HCT116 (cell line): ENCODE results near the gene SEC14L1. TPM values are rescaled to one million over a fixed set of nuclear protein-coding genes. Genes with fewer than 3 reads are reported as not detected.
"Not testable (repeated sequence)": the region's sequence is repeated elsewhere in the genome, so short reads cannot be mapped to it uniquely, and the experiment has no call there.

ENCODE experiments used
- ATAC-seq: fragments of 200-7000 bp; cut with Tn5 transposase; 2 replicates; pipeline ENCODE4 v1.9.1; 2020; ENCODE audit warnings: mild to moderate bottlenecking, moderate library complexity
- BruUV-seq: library from RNA; stranded (reverse); fragments of 400-500 nt; replicated peaks from 2 replicates; lab custom pipeline; 2021; lab: Mats Ljungman, UMichigan
- CTCF ChIA-PET: fragments of 300-600 bp; sonication (Branson Sonifier 250); formaldehyde crosslinking; loops from one replicate; lab custom pipeline; 2021; ENCODE audit warnings: antibody characterized with exemption; lab: Charles Lee
- POLR2A ChIA-PET: fragments of 300-600, 350-600 bp; sonication (Branson Sonifier 250); formaldehyde crosslinking; loops from one replicate; lab custom pipeline; 2021; ENCODE audit warnings: antibody characterized with exemption; lab: Charles Lee
- RAD21 ChIA-PET, 2 experiments: fragments of 300-600 bp; sonication (Branson Sonifier 250); formaldehyde crosslinking; loops; one replicate each; lab custom pipeline; 2023; ENCODE audit warnings: low total read pairs in 2 of 2; ENCODE audit not compliant: uncharacterized antibody in 2 of 2, unreplicated experiment in 2 of 2, low non-redundant PET in 1 of 2; lab: Charles Lee
- DNase-seq: peaks from one replicate; pipeline ENCODE4 v3.0.0-alpha.2; 2010; ENCODE audit warnings: low read depth, low spot score
- H2AFZ ChIP-seq: fragments of 200-600 bp; shearing (Covaris generic), sonication (generic); 2 replicates; pipeline ENCODE4 v1.6.1; 2017; ENCODE audit warnings: low read depth, mixed run types, mixed read lengths, antibody characterized with exemption, low read length; ENCODE audit not compliant: poor library complexity, severe bottlenecking
- H3K27ac ChIP-seq: 2 replicates; pipeline ENCODE4 v1.5.1; 2012; ENCODE audit warnings: low read depth, low read length
- H3K27me3 ChIP-seq: fragments of 200-600 bp; sonication (generic); 2 replicates; pipeline ENCODE4 v1.6.1; 2016; ENCODE audit warnings: mixed run types, low read length, mixed read lengths; ENCODE audit not compliant: insufficient read depth
- H3K36me3 ChIP-seq, 2 experiments: fragments of 200-500 bp in 1 of 2; fragments of 200-600 bp in 1 of 2; sonication (Bioruptor generic) in 1 of 2; sonication (generic) in 1 of 2; 2 replicates each; pipeline versions ENCODE4 v1.5.1 to v1.6.1; 2014 to 2016; ENCODE audit warnings: low read length in 2 of 2, inconsistent platforms in 1 of 2, mixed read lengths in 1 of 2, mixed run types in 1 of 2; ENCODE audit not compliant: insufficient read depth in 2 of 2, control insufficient read depth in 1 of 2
- H3K4me1 ChIP-seq, 2 experiments: fragments of 200-600 bp in 1 of 2; sonication (generic) in 1 of 2; 2 replicates each; pipeline versions ENCODE4 v1.5.1 to v1.6.1; 2012 to 2017; ENCODE audit warnings: low read length in 2 of 2, inconsistent platforms in 1 of 2, mild to moderate bottlenecking in 1 of 2, mixed read lengths in 1 of 2, mixed run types in 1 of 2, moderate library complexity in 1 of 2; ENCODE audit not compliant: insufficient read depth in 2 of 2, control insufficient read depth in 1 of 2
- H3K4me2 ChIP-seq: fragments of 200-600 bp; sonication (generic); 2 replicates; pipeline ENCODE4 v1.6.1; 2017; ENCODE audit warnings: mixed run types, low read length, mixed read lengths
- H3K4me3 ChIP-seq, 2 experiments: fragments of 200-600 bp in 1 of 2; sonication (generic) in 1 of 2; replicated peaks in 1 of 2; 2 replicates each; pipeline ENCODE4 v1.5.1; 2011 to 2016; ENCODE audit warnings: low read length in 2 of 2, control low read depth in 1 of 2, low read depth in 1 of 2, mild to moderate bottlenecking in 1 of 2, mixed read lengths in 1 of 2, mixed run types in 1 of 2
- H3K79me2 ChIP-seq: fragments of 200-600 bp; sonication (generic); 2 replicates; pipeline ENCODE4 v1.6.1; 2017; ENCODE audit warnings: mild to moderate bottlenecking, mixed run types, low read length, moderate library complexity, mixed read lengths; ENCODE audit not compliant: insufficient read depth
- H3K9ac ChIP-seq: fragments of 200-600 bp; sonication (generic); 2 replicates; pipeline ENCODE4 v1.6.1; 2016; ENCODE audit warnings: low read length, mixed read lengths
- H3K9me2 ChIP-seq: fragments of 200-600 bp; sonication (generic), shearing (Covaris generic); 2 replicates; pipeline ENCODE4 v1.6.1; 2017; ENCODE audit warnings: mixed run types, mild to moderate bottlenecking, moderate library complexity; ENCODE audit not compliant: insufficient read depth
- H3K9me3 ChIP-seq, 2 experiments: fragments of 200-500 bp in 1 of 2; fragments of 200-600 bp in 1 of 2; sonication (Bioruptor generic) in 1 of 2; sonication (generic) in 1 of 2; 2 replicates each; pipeline ENCODE4 v1.6.1; 2014 to 2017; ENCODE audit warnings: low read length in 2 of 2, mixed read lengths in 2 of 2, inconsistent platforms in 1 of 2, low read depth in 1 of 2, mild to moderate bottlenecking in 1 of 2, mixed run types in 1 of 2, moderate library complexity in 1 of 2; ENCODE audit not compliant: control insufficient read depth in 1 of 2, insufficient read depth in 1 of 2
- H4K20me1 ChIP-seq: fragments of 200-600 bp; sonication (generic), shearing (Covaris generic); 2 replicates; pipeline ENCODE4 v1.6.1; 2017; ENCODE audit warnings: mixed run types, mild to moderate bottlenecking, moderate library complexity; ENCODE audit not compliant: insufficient read depth
- ATF3 ChIP-seq: IDR thresholded peaks from 2 replicates; pipeline ENCODE4 v1.6.1; 2012
- CBX3 ChIP-seq: IDR thresholded peaks from 2 replicates; pipeline ENCODE4 v1.6.1; 2012; ENCODE audit warnings: low read depth
- CEBPB ChIP-seq: IDR thresholded peaks from 2 replicates; pipeline ENCODE4 v1.6.1; 2012; ENCODE audit warnings: low read depth
- CTCF ChIP-seq, 3 experiments: fragments of 200-600 bp in 1 of 3; sonication (generic) in 1 of 3; IDR thresholded peaks in 2 of 3; conservative IDR thresholded peaks in 1 of 3; 2 replicates each; pipeline ENCODE4 v1.5.1; 2012 to 2017; ENCODE audit warnings: low read depth in 2 of 3, low read length in 2 of 3, antibody characterized with exemption in 1 of 3, borderline replicate concordance in 1 of 3, control low read depth in 1 of 3, mild to moderate bottlenecking in 1 of 3, mixed read lengths in 1 of 3, mixed run types in 1 of 3, moderate library complexity in 1 of 3; ENCODE audit not compliant: insufficient read depth in 1 of 3
- EGR1 ChIP-seq: IDR thresholded peaks from 2 replicates; pipeline ENCODE4 v1.6.1; 2012; ENCODE audit warnings: low read depth
- FOSL1 ChIP-seq: IDR thresholded peaks from 2 replicates; pipeline ENCODE4 v1.6.1; 2012; ENCODE audit warnings: low read depth
- MAX ChIP-seq: IDR thresholded peaks from 2 replicates; pipeline ENCODE4 v1.6.1; 2012
- SIN3A ChIP-seq: IDR thresholded peaks from 2 replicates; pipeline ENCODE4 v1.6.1; 2012; ENCODE audit warnings: low read depth
- SRF ChIP-seq: IDR thresholded peaks from 2 replicates; pipeline ENCODE4 v1.6.1; 2012; ENCODE audit warnings: low read depth
- TCF7L2 ChIP-seq: IDR thresholded peaks from 2 replicates; pipeline ENCODE4 v1.7.0; 2011; ENCODE audit warnings: borderline replicate concordance, inconsistent platforms; ENCODE audit not compliant: insufficient read depth, insufficient read length; ENCODE audit errors: extremely low read depth
- ZFX ChIP-seq: fragments of 450-650 bp; IDR thresholded peaks from 2 replicates; pipeline ENCODE4 v1.6.1; 2017
- ZNF274 ChIP-seq: fragments of 200-500 bp; sonication (Bioruptor generic); IDR thresholded peaks from 2 replicates; pipeline ENCODE4 v1.6.1; 2014; ENCODE audit warnings: mild to moderate bottlenecking, low read depth, low read length, inconsistent platforms
- intact Hi-C: fragments of 100-400 bp; cut with micrococcal nuclease; formaldehyde crosslinking; loops from 2 replicates; pipeline ENCODE4 v1.10.0; 2022
- total RNA-seq: library from RNA; stranded (reverse); gene quantifications from one replicate; pipeline ENCODE4 v1.2.1, GENCODE V29; 2021; ENCODE audit not compliant: unreplicated experiment

The SEC14L1 gene
- total RNA-seq, 1 experiment from 2014 or later, result 59.7 TPM

GRCh38 chr17:77137111-77137510 lies 3.7 kb upstream of the SEC14L1 start:
- POLR2A ChIA-PET, result interaction anchor here (0.6 kb wide), 1 partner anchor 15 kb away, joined by 3 read pairs; no protein-coding TSS in a partner anchor
- DNase-seq (no peak), ATAC-seq (no peak)
- Histone ChIP-seq H3K4me3 (no peak overlapping the region), H3K9me2 (no peaks in the 10 kb centered on the region), H3K9ac (no peak overlapping the region), H3K27ac (no peak overlapping the region), H2AFZ (no peak overlapping the region), H3K36me3 (no peaks in the 10 kb centered on the region), H3K4me2 (no peak overlapping the region), H3K79me2 (peaks cover 9% of the 10 kb centered on the region), H4K20me1 (no peaks in the 10 kb centered on the region), H3K4me1 (peaks cover 12 to 29% of the 10 kb centered on the region in 2 experiments), H3K9me3 (peaks cover 7 to 10% of the 10 kb centered on the region in 2 experiments; a peak in 2 of 4 replicates), H3K27me3 (no peaks in the 10 kb centered on the region)
- TF ChIP-seq SRF (no peak), MAX (no peak), CBX3 (no peak; the same call in 1 of the 2 replicates), FOSL1 (no peak), CEBPB (no peak), CTCF (IDR thresholded peaks at IDR 0.05 in 2 of 3, conservative IDR thresholded peaks at IDR 0.05 in 1 of 3; ENCODE audit: borderline replicate concordance in 1 of 3, insufficient read depth in 1 of 3, low read depth in 2 of 3, low read length in 2 of 3) (no peak), EGR1 (no peak), SIN3A (no peak), ZNF274 (no peak), TCF7L2 (no peak), ZFX (no peak), ATF3 (no peak)
- BruUV-seq, result no TSS peak
- CTCF ChIA-PET, result no interaction called here
- intact Hi-C loops, result no loop called here
- RAD21 ChIA-PET, result no interaction called here

- RAD21 ChIA-PET, CTCF ChIA-PET, H3K27me3 ChIP-seq, H3K27ac ChIP-seq, DNase-seq, H2AFZ ChIP-seq, BruUV-seq, intact Hi-C loops, H3K9me2 ChIP-seq, H4K20me1 ChIP-seq, H3K9ac ChIP-seq, ATAC-seq, H3K36me3 ChIP-seq, H3K4me3 ChIP-seq: not testable (repeated sequence)
- peaks cover 13 to 28% of the 10 kb centered on the region in 2 experiments for H3K4me1 ChIP-seq
- 0 out of 2 replicates have a peak overlapping the region, but pooled peaks have one; percentile 7 for H3K4me2 ChIP-seq
- H3K9me3 ChIP-seq, result peaks cover 7 to 10% of the 10 kb centered on the region in 2 experiments; a peak in 2 of 4 replicates
- POLR2A ChIA-PET, result interaction anchor here (1.5 kb wide), 1 partner anchor 13 kb away, joined by 3 read pairs; no protein-coding TSS in a partner anchor
- H3K79me2 ChIP-seq, result peaks cover 16% of the 10 kb centered on the region
Observed at GRCh38 chr17:77137886-77138285, 2.9 kb upstream of the SEC14L1 start.
